MCF 10A (cell line): Measurements from ENCODE around the gene TRAPPC14. TPM values are rescaled to one million over a fixed set of nuclear protein-coding genes. Genes with fewer than 3 reads are reported as not detected.
"Not testable (repeated sequence)": the region's sequence is repeated elsewhere in the genome, so short reads cannot be mapped to it uniquely, and the experiment has no call there.

Experiments
- BruUV-seq: library from RNA; stranded (reverse); fragments of 400-500 nt; replicated peaks from 2 replicates; lab custom pipeline; 2021; lab: Mats Ljungman, UMichigan
- CTCF ChIA-PET: fragments of 300-600 bp; sonication (Branson Sonifier 250); formaldehyde crosslinking; extraction: SDS; loops from one replicate; lab custom pipeline; 2021; ENCODE audit warnings: antibody characterized with exemption, inconsistent platforms; lab: Yijun Ruan, JAX
- POLR2A ChIA-PET: fragments of 300-600, 350-650 bp; sonication (Branson Sonifier 250); formaldehyde crosslinking; extraction: SDS; loops from one replicate; lab custom pipeline; 2020; ENCODE audit warnings: antibody characterized with exemption, inconsistent platforms; lab: Yijun Ruan, JAX
- DNase-seq: peaks from one replicate; pipeline ENCODE4 v3.0.0-alpha.2; 2018; ENCODE audit not compliant: unreplicated experiment
- H3K27ac Mint-ChIP-seq: one replicate; pipeline ENCODE4 v1.8.0; 2022; ENCODE audit warnings: mild to moderate bottlenecking, low read depth, mixed read lengths; ENCODE audit not compliant: unreplicated experiment
- H3K27me3 Mint-ChIP-seq: one replicate; pipeline ENCODE4 v1.8.0; 2022; ENCODE audit warnings: mixed read lengths; ENCODE audit not compliant: insufficient read depth, unreplicated experiment
- H3K36me3 Mint-ChIP-seq: one replicate; pipeline ENCODE4 v1.8.0; 2022; ENCODE audit warnings: mild to moderate bottlenecking, moderate library complexity, mixed read lengths; ENCODE audit not compliant: insufficient read depth, unreplicated experiment
- H3K4me1 Mint-ChIP-seq: one replicate; pipeline ENCODE4 v1.8.0; 2022; ENCODE audit warnings: mixed read lengths; ENCODE audit not compliant: insufficient read depth, unreplicated experiment
- H3K4me3 Mint-ChIP-seq: one replicate; pipeline ENCODE4 v1.8.0; 2022; ENCODE audit warnings: mild to moderate bottlenecking, moderate library complexity, mixed read lengths; ENCODE audit not compliant: unreplicated experiment
- H3K9me3 Mint-ChIP-seq: one replicate; pipeline ENCODE4 v1.8.0; 2022; ENCODE audit warnings: mixed read lengths; ENCODE audit not compliant: unreplicated experiment
- intact Hi-C: fragments of 100-400 bp; cut with micrococcal nuclease; formaldehyde crosslinking; loops from 2 replicates; pipeline ENCODE4 v1.14.1; 2022
- total RNA-seq: library from RNA; stranded (reverse); gene quantifications from 2 replicates; pipeline ENCODE4 v1.2.3, GENCODE V29; 2022
- TF ChIP-seq, protein P1 (sequence below): fragments of 200-600 bp; IDR thresholded peaks from one replicate; pipeline ENCODE4 v1.8.0; 2022; ENCODE audit warnings: antibody characterized with exemption, mild to moderate bottlenecking; ENCODE audit not compliant: unreplicated experiment

TRAPPC14 gene
- total RNA-seq, 1 experiment from 2014 or later, result 21.7 TPM

DNA sequence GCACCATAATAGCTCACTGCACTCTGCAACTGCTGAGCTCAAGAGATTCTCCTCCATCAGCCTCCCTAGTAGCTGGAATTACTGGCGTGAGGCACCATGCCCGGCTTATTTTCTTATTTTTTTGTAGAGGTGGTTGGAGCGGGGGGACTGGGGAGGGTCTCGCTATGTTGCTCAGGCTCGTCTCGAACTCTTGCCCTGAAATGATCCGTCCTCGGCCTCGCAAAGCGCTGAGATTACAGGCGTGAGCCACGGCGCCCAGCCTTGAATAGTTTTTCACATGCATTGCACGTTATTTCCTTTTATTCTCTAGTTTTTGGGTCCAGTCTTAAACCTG is 10.3 kb downstream of the TRAPPC14 start:
- TF ChIP-seq, protein P1, sequence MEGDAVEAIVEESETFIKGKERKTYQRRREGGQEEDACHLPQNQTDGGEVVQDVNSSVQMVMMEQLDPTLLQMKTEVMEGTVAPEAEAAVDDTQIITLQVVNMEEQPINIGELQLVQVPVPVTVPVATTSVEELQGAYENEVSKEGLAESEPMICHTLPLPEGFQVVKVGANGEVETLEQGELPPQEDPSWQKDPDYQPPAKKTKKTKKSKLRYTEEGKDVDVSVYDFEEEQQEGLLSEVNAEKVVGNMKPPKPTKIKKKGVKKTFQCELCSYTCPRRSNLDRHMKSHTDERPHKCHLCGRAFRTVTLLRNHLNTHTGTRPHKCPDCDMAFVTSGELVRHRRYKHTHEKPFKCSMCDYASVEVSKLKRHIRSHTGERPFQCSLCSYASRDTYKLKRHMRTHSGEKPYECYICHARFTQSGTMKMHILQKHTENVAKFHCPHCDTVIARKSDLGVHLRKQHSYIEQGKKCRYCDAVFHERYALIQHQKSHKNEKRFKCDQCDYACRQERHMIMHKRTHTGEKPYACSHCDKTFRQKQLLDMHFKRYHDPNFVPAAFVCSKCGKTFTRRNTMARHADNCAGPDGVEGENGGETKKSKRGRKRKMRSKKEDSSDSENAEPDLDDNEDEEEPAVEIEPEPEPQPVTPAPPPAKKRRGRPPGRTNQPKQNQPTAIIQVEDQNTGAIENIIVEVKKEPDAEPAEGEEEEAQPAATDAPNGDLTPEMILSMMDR, result no peak
- intact Hi-C loops, result no loop called here
- no TSS peak for BruUV-seq
- Mint-ChIP-seq H3K4me3 (peak overlapping the region; percentile 92), H3K27me3 (no peaks in the 10 kb centered on the region), H3K36me3 (peaks cover 27% of the 10 kb centered on the region), H3K4me1 (peaks cover 14% of the 10 kb centered on the region), H3K27ac (peak overlapping the region; percentile 82), H3K9me3 (no peaks in the 10 kb centered on the region)
- POLR2A ChIA-PET, result interaction anchor here (0.8 to 4.3 kb wide), 16 partner anchors 11 to 281 kb away, joined by 3 to 58 read pairs (median 5); partner anchors contain the start of genes AP4M1, COPS6, GAL3ST4 and GPC2
- CTCF ChIA-PET, result interaction anchor here (0.6 to 1.3 kb wide), 2 partner anchors 17 to 67 kb away, joined by 3 read pairs; no protein-coding TSS in a partner anchor
- no peak for DNase-seq

DNA sequence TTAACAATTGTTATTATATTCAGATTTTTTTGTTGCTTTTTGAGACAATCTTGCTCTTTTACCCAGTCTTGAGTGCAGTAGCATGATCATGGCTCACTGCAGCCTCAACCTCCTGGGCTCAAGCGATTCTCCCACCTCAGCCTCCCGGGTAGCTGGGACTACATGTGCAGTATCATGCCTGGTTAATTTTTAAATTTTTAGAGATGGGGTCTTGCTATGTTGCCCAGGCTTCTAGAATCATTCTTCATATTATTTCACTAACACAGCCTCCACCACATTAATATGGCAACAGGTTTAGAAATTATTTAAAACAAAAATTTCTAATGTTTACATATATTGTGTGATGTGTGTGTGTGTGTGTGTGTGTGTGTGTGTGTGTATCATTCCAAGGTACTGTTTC is 11.2 kb downstream of the TRAPPC14 start:
- Mint-ChIP-seq H3K27me3 (no peaks in the 10 kb centered on the region), H3K9me3 (no peaks in the 10 kb centered on the region), H3K27ac (no peak overlapping the region), H3K4me1 (peaks cover 11% of the 10 kb centered on the region), H3K36me3 (peaks cover 19% of the 10 kb centered on the region), H3K4me3 (no peak overlapping the region)
- TF ChIP-seq, protein P1, result no peak
- no peak for DNase-seq
- ChIA-PET CTCF (interaction anchor here (0.7 to 1.4 kb wide), 3 partner anchors 14 to 234 kb away, joined by 3 to 15 read pairs (median 4); no protein-coding TSS in a partner anchor), POLR2A (interaction anchor here (1.6 to 4.3 kb wide), 2 partner anchors 12 to 46 kb away, joined by 10 to 58 read pairs; partner anchors contain the start of genes AP4M1, MCM7 and TRAPPC14)
- BruUV-seq, result no TSS peak
- intact Hi-C loops, result no loop called here

DNA sequence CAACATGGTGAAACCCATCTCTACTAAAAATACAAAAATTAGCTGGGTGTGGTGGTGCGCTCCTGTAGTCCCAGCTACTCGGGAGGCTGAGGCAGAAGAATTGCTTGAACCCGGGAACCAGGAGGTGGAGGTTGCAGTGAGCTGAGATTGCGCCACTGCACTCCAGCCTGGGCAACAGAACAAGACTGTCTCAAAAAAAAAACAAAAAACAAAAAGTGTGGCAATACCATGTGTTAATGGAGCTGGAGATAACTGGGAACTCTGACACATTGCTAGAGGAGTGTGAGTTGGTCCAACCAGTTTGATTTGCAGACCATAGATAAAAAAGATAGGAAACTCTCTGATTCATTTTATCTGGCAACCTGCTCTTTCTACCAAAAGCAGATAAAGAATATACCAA is 12.2 kb downstream of the TRAPPC14 start:
- H3K9me3 Mint-ChIP-seq, BruUV-seq, H3K27ac Mint-ChIP-seq, H3K27me3 Mint-ChIP-seq, H3K4me3 Mint-ChIP-seq, intact Hi-C loops, H3K4me1 Mint-ChIP-seq: not testable (repeated sequence)
- peaks cover 12% of the 10 kb centered on the region for H3K36me3 Mint-ChIP-seq
- DNase-seq, result peak; percentile 59
- ChIA-PET CTCF (interaction anchor here (0.7 to 1.4 kb wide), 4 partner anchors 9 to 409 kb away, joined by 3 to 15 read pairs (median 4); no protein-coding TSS in a partner anchor), POLR2A (interaction anchor here (0.7 to 4.3 kb wide), 4 partner anchors 13 to 46 kb away, joined by 3 to 58 read pairs (median 4); partner anchors contain the start of genes MBLAC1 and TRAPPC14)

DNA sequence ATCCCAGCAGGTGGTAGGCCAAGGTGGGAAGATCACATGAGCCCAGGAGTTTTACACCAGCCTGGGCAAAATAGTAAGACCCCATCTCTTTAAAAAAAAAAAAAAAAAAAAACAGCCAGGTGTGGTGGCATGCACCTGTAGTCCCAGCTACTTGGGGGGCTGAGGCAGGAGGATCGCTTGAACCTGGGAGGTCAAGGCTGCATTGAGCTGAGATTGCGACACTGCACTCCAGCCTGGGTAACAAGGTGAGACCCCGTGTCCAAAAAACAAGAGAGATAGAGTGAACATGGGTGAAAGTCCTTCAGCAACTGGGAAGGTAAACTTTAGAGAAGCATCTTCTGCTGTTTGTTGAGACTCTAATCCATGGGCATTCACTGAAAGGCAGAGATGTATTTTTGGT is 16.1 kb downstream of the TRAPPC14 start:
- ChIA-PET POLR2A (interaction anchor here (1.0 to 1.9 kb wide), 3 partner anchors 10 to 15 kb away, joined by 3 to 5 read pairs (median 5); no protein-coding TSS in a partner anchor), CTCF (interaction anchor here (1.9 to 5.3 kb wide), 2 partner anchors 10 to 12 kb away, joined by 7 to 34 read pairs; no protein-coding TSS in a partner anchor)
- Mint-ChIP-seq H3K4me3 (no peak overlapping the region), H3K27me3 (no peaks in the 10 kb centered on the region), H3K4me1 (no peaks in the 10 kb centered on the region), H3K9me3 (no peaks in the 10 kb centered on the region), H3K36me3 (no peaks in the 10 kb centered on the region), H3K27ac (no peak overlapping the region)
- intact Hi-C loops, result no loop called here
- TF ChIP-seq, protein P1, result no peak
- DNase-seq, result no peak
- BruUV-seq, result no TSS peak
